GM23338 (cell line): Measurements from ENCODE around the gene EHD1. TPM values are rescaled to one million over a fixed set of nuclear protein-coding genes. Genes with fewer than 3 reads are reported as not detected.

Experiments
- ATAC-seq: fragments of 200-7000 bp; cut with Tn5 transposase; 3 replicates; pipeline ENCODE4 v1.9.1; 2020
- DNase-seq: peaks from one replicate; pipeline ENCODE4 v3.0.0-alpha.2; 2015; ENCODE audit warnings: low spot score
- H2AFZ ChIP-seq: fragments of 200-600 bp; sonication (generic); 2 replicates; pipeline ENCODE4 v1.8.0; 2016; ENCODE audit warnings: antibody characterized with exemption, mild to moderate bottlenecking, moderate library complexity
- H3F3A ChIP-seq: fragments of 200-600 bp; sonication (generic); replicated peaks from 2 replicates; pipeline ENCODE4 v1.8.0; 2017; ENCODE audit warnings: antibody characterized with exemption, mixed run types, low read depth
- H3K27ac ChIP-seq: fragments of 200-600 bp; sonication (generic); 2 replicates; pipeline ENCODE4 v1.6.1; 2016; ENCODE audit warnings: low read depth
- H3K27me3 ChIP-seq: fragments of 200-600 bp; sonication (generic); 2 replicates; pipeline ENCODE4 v1.8.0; 2016; ENCODE audit warnings: mild to moderate bottlenecking, mixed run types, moderate library complexity; ENCODE audit not compliant: insufficient read depth
- H3K36me3 ChIP-seq: fragments of 200-600 bp; sonication (generic); 2 replicates; pipeline ENCODE4 v1.8.0; 2016; ENCODE audit warnings: mild to moderate bottlenecking; ENCODE audit not compliant: insufficient read depth
- H3K4me1 ChIP-seq: fragments of 200-600 bp; sonication (generic); 2 replicates; pipeline ENCODE4 v1.8.0; 2016; ENCODE audit warnings: mild to moderate bottlenecking, moderate library complexity; ENCODE audit not compliant: insufficient read depth
- H3K4me2 ChIP-seq: fragments of 200-600 bp; sonication (generic); 2 replicates; pipeline ENCODE4 v1.7.1; 2017; ENCODE audit warnings: mixed run types
- H3K4me3 ChIP-seq: fragments of 200-600 bp; sonication (generic); 2 replicates; pipeline ENCODE4 v1.6.1; 2016; ENCODE audit warnings: mixed run types
- H3K79me2 ChIP-seq: fragments of 200-600 bp; sonication (generic); replicated peaks from 2 replicates; pipeline ENCODE4 v1.8.0; 2017; ENCODE audit warnings: mild to moderate bottlenecking; ENCODE audit not compliant: insufficient read depth
- H3K9me2 ChIP-seq: fragments of 200-600 bp; sonication (generic); 2 replicates; pipeline ENCODE4 v1.8.0; 2017; ENCODE audit not compliant: insufficient read depth
- H4K20me1 ChIP-seq: fragments of 200-600 bp; sonication (generic); replicated peaks from 2 replicates; pipeline ENCODE4 v1.8.0; 2017; ENCODE audit warnings: mild to moderate bottlenecking; ENCODE audit not compliant: insufficient read depth
- H3K27ac Mint-ChIP-seq: 2 replicates; pipeline ENCODE4 v1.8.0; 2020; ENCODE audit warnings: inconsistent platforms, mild to moderate bottlenecking, moderate library complexity, mixed read lengths
- H3K27me3 Mint-ChIP-seq: 3 replicates; pipeline ENCODE4 v1.8.0; 2022; ENCODE audit warnings: low read depth, mild to moderate bottlenecking, moderate library complexity, mixed read lengths, inconsistent platforms; ENCODE audit not compliant: insufficient read depth, poor library complexity
- H3K36me3 Mint-ChIP-seq: 3 replicates; pipeline ENCODE4 v1.8.0; 2021; ENCODE audit warnings: low read depth, mild to moderate bottlenecking, inconsistent platforms, moderate library complexity, mixed read lengths
- H3K4me1 Mint-ChIP-seq: 3 replicates; pipeline ENCODE4 v1.8.0; 2020; ENCODE audit warnings: mild to moderate bottlenecking, inconsistent platforms, mixed read lengths
- H3K4me3 Mint-ChIP-seq: 3 replicates; pipeline ENCODE4 v1.8.0; 2021; ENCODE audit warnings: moderate library complexity, mild to moderate bottlenecking, inconsistent platforms, mixed read lengths
- H3K9me3 Mint-ChIP-seq: 3 replicates; pipeline ENCODE4 v1.8.0; 2020; ENCODE audit warnings: moderate library complexity, mild to moderate bottlenecking, inconsistent platforms, mixed read lengths
- CREB1 ChIP-seq: fragments of 250-450 bp; sonication (Bioruptor Pico); IDR thresholded peaks from 2 replicates; pipeline ENCODE4 v1.5.0; 2020; ENCODE audit warnings: low read depth, mild to moderate bottlenecking, moderate library complexity
- EZH2phosphoT487 ChIP-seq: fragments of 200-600 bp; sonication (generic); IDR thresholded peaks from one replicate; pipeline ENCODE4 v1.8.1; 2018; ENCODE audit warnings: antibody characterized with exemption; ENCODE audit not compliant: unreplicated experiment
- JUNB ChIP-seq: IDR thresholded peaks from one replicate; pipeline ENCODE4 v1.6.1; 2016; ENCODE audit warnings: antibody characterized with exemption; ENCODE audit not compliant: unreplicated experiment
- STAT1 ChIP-seq: IDR thresholded peaks from one replicate; pipeline ENCODE4 v1.6.1; 2016; ENCODE audit warnings: antibody characterized with exemption; ENCODE audit not compliant: unreplicated experiment
- ZNF331 ChIP-seq: fragments of 250-450 bp; sonication (Bioruptor Pico); IDR thresholded peaks from 2 replicates; pipeline ENCODE4 v1.5.0; 2020; ENCODE audit warnings: low read depth, mild to moderate bottlenecking, moderate library complexity
- polyA plus RNA-seq: library from polyadenylated mRNA; unstranded; fragments of >200 nt; fragmentation: Nextera tagmentation; extraction: Ambion mirVana; gene quantifications from 2 replicates; pipeline ENCODE4 v1.2.1, GENCODE V29; 2016
- total RNA-seq: library from RNA; depleted of rRNA; stranded (reverse); fragments of >200 nt; shearing (Covaris generic); gene quantifications from 2 replicates; pipeline ENCODE4 v1.2.3, GENCODE V29; 2014
- TF ChIP-seq, protein P1 (sequence below): fragments of 250-450 bp; sonication (Bioruptor Pico); IDR thresholded peaks from 2 replicates; pipeline ENCODE4 v1.5.0; 2020; ENCODE audit warnings: mild to moderate bottlenecking, moderate library complexity
- TF ChIP-seq, protein P2 (sequence below): IDR thresholded peaks from 2 replicates; pipeline ENCODE4 v1.6.1; 2016; ENCODE audit warnings: antibody characterized with exemption
- TF ChIP-seq, protein P3 (sequence below), 2 experiments: fragments of 200-600 bp in 1 of 2; sonication (generic) in 1 of 2; conservative IDR thresholded peaks; 2 replicates each; pipeline versions ENCODE4 v1.5.1 to v1.6.1; 2016 to 2017; ENCODE audit warnings: antibody characterized with exemption in 2 of 2, low read depth in 2 of 2, mild to moderate bottlenecking in 2 of 2, moderate library complexity in 1 of 2

Gene EHD1
- total and polyA plus RNA-seq, 2 experiments from 2014 or later, result 16.7 to 69.7 TPM

DNA sequence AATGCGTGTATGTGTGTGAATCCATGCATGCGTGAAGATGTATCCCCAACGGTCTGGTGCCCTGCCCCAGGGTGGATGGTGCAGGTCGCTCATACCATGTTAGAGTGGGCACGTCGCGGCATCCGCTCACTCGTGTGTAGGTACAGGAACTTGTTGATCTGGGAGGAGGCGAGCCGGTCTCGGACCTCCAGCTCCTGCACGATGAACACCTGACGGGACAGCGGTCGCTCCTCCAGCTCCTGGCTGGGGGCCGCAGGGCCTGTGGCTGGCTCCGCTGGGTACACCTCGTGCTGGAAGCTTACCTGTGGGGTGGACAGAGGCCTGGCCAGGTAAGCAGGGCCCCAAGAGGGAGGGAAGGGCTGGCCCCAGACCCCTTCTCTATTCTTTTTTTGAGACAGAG, 20.1 kb upstream of the EHD1 start:
- TF ChIP-seq JUNB (no peak), ZNF331 (no peak), STAT1 (no peak), CREB1 (no peak), EZH2phosphoT487 (no peak)
- TF ChIP-seq, protein P1, sequence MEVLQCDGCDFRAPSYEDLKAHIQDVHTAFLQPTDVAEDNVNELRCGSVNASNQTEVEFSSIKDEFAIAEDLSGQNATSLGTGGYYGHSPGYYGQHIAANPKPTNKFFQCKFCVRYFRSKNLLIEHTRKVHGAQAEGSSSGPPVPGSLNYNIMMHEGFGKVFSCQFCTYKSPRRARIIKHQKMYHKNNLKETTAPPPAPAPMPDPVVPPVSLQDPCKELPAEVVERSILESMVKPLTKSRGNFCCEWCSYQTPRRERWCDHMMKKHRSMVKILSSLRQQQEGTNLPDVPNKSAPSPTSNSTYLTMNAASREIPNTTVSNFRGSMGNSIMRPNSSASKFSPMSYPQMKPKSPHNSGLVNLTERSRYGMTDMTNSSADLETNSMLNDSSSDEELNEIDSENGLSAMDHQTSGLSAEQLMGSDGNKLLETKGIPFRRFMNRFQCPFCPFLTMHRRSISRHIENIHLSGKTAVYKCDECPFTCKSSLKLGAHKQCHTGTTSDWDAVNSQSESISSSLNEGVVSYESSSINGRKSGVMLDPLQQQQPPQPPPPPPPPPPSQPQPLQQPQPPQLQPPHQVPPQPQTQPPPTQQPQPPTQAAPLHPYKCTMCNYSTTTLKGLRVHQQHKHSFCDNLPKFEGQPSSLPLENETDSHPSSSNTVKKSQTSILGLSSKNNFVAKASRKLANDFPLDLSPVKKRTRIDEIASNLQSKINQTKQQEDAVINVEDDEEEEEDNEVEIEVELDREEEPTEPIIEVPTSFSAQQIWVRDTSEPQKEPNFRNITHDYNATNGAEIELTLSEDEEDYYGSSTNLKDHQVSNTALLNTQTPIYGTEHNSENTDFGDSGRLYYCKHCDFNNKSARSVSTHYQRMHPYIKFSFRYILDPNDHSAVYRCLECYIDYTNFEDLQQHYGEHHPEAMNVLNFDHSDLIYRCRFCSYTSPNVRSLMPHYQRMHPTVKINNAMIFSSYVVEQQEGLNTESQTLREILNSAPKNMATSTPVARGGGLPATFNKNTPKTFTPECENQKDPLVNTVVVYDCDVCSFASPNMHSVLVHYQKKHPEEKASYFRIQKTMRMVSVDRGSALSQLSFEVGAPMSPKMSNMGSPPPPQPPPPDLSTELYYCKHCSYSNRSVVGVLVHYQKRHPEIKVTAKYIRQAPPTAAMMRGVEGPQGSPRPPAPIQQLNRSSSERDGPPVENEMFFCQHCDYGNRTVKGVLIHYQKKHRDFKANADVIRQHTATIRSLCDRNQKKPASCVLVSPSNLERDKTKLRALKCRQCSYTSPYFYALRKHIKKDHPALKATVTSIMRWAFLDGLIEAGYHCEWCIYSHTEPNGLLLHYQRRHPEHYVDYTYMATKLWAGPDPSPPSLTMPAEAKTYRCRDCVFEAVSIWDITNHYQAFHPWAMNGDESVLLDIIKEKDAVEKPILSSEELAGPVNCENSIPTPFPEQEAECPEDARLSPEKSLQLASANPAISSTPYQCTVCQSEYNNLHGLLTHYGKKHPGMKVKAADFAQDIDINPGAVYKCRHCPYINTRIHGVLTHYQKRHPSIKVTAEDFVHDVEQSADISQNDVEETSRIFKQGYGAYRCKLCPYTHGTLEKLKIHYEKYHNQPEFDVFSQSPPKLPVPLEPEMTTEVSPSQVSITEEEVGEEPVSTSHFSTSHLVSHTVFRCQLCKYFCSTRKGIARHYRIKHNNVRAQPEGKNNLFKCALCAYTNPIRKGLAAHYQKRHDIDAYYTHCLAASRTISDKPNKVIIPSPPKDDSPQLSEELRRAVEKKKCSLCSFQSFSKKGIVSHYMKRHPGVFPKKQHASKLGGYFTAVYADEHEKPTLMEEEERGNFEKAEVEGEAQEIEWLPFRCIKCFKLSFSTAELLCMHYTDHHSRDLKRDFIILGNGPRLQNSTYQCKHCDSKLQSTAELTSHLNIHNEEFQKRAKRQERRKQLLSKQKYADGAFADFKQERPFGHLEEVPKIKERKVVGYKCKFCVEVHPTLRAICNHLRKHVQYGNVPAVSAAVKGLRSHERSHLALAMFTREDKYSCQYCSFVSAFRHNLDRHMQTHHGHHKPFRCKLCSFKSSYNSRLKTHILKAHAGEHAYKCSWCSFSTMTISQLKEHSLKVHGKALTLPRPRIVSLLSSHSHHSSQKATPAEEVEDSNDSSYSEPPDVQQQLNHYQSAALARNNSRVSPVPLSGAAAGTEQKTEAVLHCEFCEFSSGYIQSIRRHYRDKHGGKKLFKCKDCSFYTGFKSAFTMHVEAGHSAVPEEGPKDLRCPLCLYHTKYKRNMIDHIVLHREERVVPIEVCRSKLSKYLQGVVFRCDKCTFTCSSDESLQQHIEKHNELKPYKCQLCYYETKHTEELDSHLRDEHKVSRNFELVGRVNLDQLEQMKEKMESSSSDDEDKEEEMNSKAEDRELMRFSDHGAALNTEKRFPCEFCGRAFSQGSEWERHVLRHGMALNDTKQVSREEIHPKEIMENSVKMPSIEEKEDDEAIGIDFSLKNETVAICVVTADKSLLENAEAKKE (CRISPR knock-in tag), result no peak
- TF ChIP-seq, protein P2, sequence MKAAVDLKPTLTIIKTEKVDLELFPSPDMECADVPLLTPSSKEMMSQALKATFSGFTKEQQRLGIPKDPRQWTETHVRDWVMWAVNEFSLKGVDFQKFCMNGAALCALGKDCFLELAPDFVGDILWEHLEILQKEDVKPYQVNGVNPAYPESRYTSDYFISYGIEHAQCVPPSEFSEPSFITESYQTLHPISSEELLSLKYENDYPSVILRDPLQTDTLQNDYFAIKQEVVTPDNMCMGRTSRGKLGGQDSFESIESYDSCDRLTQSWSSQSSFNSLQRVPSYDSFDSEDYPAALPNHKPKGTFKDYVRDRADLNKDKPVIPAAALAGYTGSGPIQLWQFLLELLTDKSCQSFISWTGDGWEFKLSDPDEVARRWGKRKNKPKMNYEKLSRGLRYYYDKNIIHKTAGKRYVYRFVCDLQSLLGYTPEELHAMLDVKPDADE, result no peak
- TF ChIP-seq, protein P3, sequence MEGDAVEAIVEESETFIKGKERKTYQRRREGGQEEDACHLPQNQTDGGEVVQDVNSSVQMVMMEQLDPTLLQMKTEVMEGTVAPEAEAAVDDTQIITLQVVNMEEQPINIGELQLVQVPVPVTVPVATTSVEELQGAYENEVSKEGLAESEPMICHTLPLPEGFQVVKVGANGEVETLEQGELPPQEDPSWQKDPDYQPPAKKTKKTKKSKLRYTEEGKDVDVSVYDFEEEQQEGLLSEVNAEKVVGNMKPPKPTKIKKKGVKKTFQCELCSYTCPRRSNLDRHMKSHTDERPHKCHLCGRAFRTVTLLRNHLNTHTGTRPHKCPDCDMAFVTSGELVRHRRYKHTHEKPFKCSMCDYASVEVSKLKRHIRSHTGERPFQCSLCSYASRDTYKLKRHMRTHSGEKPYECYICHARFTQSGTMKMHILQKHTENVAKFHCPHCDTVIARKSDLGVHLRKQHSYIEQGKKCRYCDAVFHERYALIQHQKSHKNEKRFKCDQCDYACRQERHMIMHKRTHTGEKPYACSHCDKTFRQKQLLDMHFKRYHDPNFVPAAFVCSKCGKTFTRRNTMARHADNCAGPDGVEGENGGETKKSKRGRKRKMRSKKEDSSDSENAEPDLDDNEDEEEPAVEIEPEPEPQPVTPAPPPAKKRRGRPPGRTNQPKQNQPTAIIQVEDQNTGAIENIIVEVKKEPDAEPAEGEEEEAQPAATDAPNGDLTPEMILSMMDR (conservative IDR thresholded peaks at IDR 0.05; ENCODE audit: low read depth in 2 of 2), result no peak
- Histone ChIP-seq H3K4me1 (no peaks in the 10 kb centered on the region), H4K20me1 (no peaks in the 10 kb centered on the region), H3K4me3 (no peak overlapping the region), H3K36me3 (no peaks in the 10 kb centered on the region), H3K27ac (no peak overlapping the region), H3K4me2 (no peak overlapping the region), H3F3A (no peaks in the 10 kb centered on the region), H3K27me3 (no peaks in the 10 kb centered on the region), H3K79me2 (no peaks in the 10 kb centered on the region), H2AFZ (no peak overlapping the region), H3K9me2 (no peaks in the 10 kb centered on the region)
- Mint-ChIP-seq H3K27ac (no peak overlapping the region), H3K4me1 (peaks cover 5% of the 10 kb centered on the region; the same call in 2 of the 3 replicates), H3K9me3 (no peaks in the 10 kb centered on the region), H3K36me3 (no peaks in the 10 kb centered on the region), H3K4me3 (no peak overlapping the region), H3K27me3 (peaks cover 18% of the 10 kb centered on the region)
- no peak for ATAC-seq
- DNase-seq, result no peak
